Upper lobe of left lung (tissue), 6 donors: ENCODE results near the gene ETS1. TPM values are rescaled to one million over a fixed set of nuclear protein-coding genes. Genes with fewer than 3 reads are reported as not detected.

ENCODE experiments used
- ATAC-seq, 2 donors: fragments of 200-7000 bp; cut with Tn5 transposase; one replicate each; pipeline ENCODE4 v1.9.1; 2022; ENCODE audit warnings: mild to moderate bottlenecking in 2 of 2, moderate library complexity in 2 of 2; ENCODE audit not compliant: low FRiP score in 2 of 2
- DNase-seq, 2 donors: peaks; one replicate each; pipeline ENCODE4 v3.0.0-alpha.2; 2019 to 2020
- H3K27ac ChIP-seq, 4 donors: fragments of 200-600 bp; sonication (generic); one replicate each; pipeline ENCODE4 v1.5.1; 2016 to 2019
- H3K27me3 ChIP-seq, 4 donors: fragments of 200-600 bp; sonication (generic); one replicate each; pipeline ENCODE4 v1.5.1; 2017 to 2019
- H3K36me3 ChIP-seq, 4 donors: fragments of 200-600 bp; sonication (generic); one replicate each; pipeline ENCODE4 v1.5.1; 2016 to 2019
- H3K4me1 ChIP-seq, 4 donors: fragments of 200-600 bp; sonication (generic); one replicate each; pipeline ENCODE4 v1.5.1; 2018 to 2019
- H3K4me3 ChIP-seq, 4 donors: fragments of 200-600 bp; sonication (generic); one replicate each; pipeline ENCODE4 v1.5.1; 2017 to 2019; ENCODE audit warnings: mild to moderate bottlenecking in 2 of 4, moderate library complexity in 1 of 4
- H3K9me3 ChIP-seq, 4 donors: fragments of 200-600 bp; sonication (generic); one replicate each; pipeline ENCODE4 v1.5.1; 2018 to 2019
- EP300 ChIP-seq, 4 donors: sonication (generic); formaldehyde crosslinking; IDR thresholded peaks; one replicate each; pipeline ENCODE4 v1.5.1; 2017; ENCODE audit warnings: antibody characterized with exemption in 4 of 4, control low read depth in 2 of 4
- POLR2A ChIP-seq, 4 donors: fragments of 450-650 bp; IDR thresholded peaks; one replicate each; pipeline ENCODE4 v1.5.1; 2016 to 2017; ENCODE audit warnings: antibody characterized with exemption in 4 of 4, mild to moderate bottlenecking in 2 of 4
- POLR2AphosphoS5 ChIP-seq, 2 donors: sonication (generic); formaldehyde crosslinking; IDR thresholded peaks; one replicate each; pipeline ENCODE4 v1.5.1; 2017; ENCODE audit warnings: antibody characterized with exemption in 2 of 2
- WGBS, 2 donors: methylation state at CpG; one replicate each; pipeline ENCODE4 v1.1.5; 2017 to 2018; 5-methylcytosine and 5-hydroxymethylcytosine counted together
- total RNA-seq, 6 donors: library from RNA; depleted of rRNA in 4 of 6; stranded (reverse); fragments of >200 nt in 4 of 6; gene quantifications; one replicate each; pipeline versions ENCODE4 v1.1.0 to v1.2.1, GENCODE V29; 2016 to 2021
- TF ChIP-seq, protein P1 (sequence below), 6 experiments: fragments of 450-650 bp in 4 of 6; fragments of 200-600 bp in 2 of 6; sonication (generic) in 2 of 6; IDR thresholded peaks; one replicate each; pipeline ENCODE4 v1.5.1; 2016 to 2019; ENCODE audit warnings: antibody characterized with exemption in 6 of 6
- donor health status: DM: no; HTN: no; CAD: no; lungs with moderate emphysema.
- donor health status: DM: no; HTN: yes; CAD: no; lungs with severe emphysema.

ETS1 gene
- total RNA-seq, 6 donors from 2014 or later, result 29.3 to 107 (median 79.0) TPM

DNA sequence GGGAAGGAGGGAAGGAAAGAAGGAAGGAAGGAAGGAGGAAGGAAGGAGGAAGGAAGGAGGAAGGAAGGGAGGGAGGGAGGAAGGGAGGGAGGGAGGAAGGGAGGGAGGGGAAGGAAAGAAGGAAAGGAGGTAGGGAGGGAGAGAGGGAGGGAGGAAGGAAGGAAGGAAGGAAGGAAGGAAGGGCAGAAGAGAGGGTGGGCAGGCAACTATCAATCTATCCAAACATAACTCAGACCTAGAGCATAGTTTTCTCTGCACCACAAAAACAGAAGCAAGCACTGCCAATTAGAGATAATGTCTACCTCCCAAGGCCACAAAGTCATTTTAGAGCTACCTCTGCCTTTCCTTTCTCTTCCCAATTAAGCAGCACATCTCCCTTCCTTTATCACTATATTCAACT lies 109.1 kb downstream of the ETS1 start:
- Histone ChIP-seq H3K27me3 (no peaks in the 10 kb centered on the region), H3K9me3 (no peaks in the 10 kb centered on the region), H3K27ac (peak overlapping the region; percentile 47 to 84 (median 80)), H3K4me3 (no peak overlapping the region), H3K36me3 (peaks cover 5 to 52% (median 16%) of the 10 kb centered on the region in 4 donors), H3K4me1 (peaks cover 85 to 97% (median 94%) of the 10 kb centered on the region in 4 donors)
- TF ChIP-seq POLR2A (IDR thresholded peaks at IDR 0.05) (no peak), POLR2AphosphoS5 (IDR thresholded peaks at IDR 0.05) (no peak), EP300 (IDR thresholded peaks at IDR 0.05) (no peak)
- TF ChIP-seq, protein P1, sequence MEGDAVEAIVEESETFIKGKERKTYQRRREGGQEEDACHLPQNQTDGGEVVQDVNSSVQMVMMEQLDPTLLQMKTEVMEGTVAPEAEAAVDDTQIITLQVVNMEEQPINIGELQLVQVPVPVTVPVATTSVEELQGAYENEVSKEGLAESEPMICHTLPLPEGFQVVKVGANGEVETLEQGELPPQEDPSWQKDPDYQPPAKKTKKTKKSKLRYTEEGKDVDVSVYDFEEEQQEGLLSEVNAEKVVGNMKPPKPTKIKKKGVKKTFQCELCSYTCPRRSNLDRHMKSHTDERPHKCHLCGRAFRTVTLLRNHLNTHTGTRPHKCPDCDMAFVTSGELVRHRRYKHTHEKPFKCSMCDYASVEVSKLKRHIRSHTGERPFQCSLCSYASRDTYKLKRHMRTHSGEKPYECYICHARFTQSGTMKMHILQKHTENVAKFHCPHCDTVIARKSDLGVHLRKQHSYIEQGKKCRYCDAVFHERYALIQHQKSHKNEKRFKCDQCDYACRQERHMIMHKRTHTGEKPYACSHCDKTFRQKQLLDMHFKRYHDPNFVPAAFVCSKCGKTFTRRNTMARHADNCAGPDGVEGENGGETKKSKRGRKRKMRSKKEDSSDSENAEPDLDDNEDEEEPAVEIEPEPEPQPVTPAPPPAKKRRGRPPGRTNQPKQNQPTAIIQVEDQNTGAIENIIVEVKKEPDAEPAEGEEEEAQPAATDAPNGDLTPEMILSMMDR (IDR thresholded peaks at IDR 0.05), result no peak
- no peak for DNase-seq
- no peak for ATAC-seq

DNA sequence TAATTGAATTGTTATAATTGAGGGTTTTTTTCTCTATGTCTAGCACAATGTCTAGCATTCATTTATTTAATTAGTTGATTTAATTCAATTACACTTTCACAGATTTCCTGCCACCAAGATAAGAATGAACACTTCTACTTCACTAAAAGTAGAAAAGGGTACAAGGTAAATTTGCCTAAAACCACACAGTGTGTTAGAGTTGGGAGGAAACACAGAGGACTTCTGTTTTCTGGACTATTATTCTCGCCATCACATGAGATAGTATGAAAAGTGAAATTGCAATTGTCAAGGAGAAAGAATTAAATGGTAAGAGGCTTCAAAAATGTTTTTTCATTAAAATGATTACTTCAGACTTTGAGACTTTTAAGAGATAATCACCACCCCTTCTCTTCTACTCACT lies 109.5 kb downstream of the ETS1 start:
- Histone ChIP-seq H3K4me3 (no peak overlapping the region), H3K27me3 (no peaks in the 10 kb centered on the region), H3K36me3 (peaks cover 5 to 56% (median 15%) of the 10 kb centered on the region in 4 donors), H3K4me1 (peaks cover 85 to 97% (median 94%) of the 10 kb centered on the region in 4 donors), H3K27ac (peak overlapping the region in 3 of 4 donors; percentile 80 to 84 (median 81)), H3K9me3 (no peaks in the 10 kb centered on the region)
- no peak for ATAC-seq
- DNase-seq, result no peak
- TF ChIP-seq EP300 (IDR thresholded peaks at IDR 0.05) (no peak), POLR2A (IDR thresholded peaks at IDR 0.05) (no peak), POLR2AphosphoS5 (IDR thresholded peaks at IDR 0.05) (no peak)
- TF ChIP-seq, protein P1 (IDR thresholded peaks at IDR 0.05), result no peak
- WGBS, 2 donors, result 83 to 88% methylated on average over 1 of the region's 1 CpG

DNA sequence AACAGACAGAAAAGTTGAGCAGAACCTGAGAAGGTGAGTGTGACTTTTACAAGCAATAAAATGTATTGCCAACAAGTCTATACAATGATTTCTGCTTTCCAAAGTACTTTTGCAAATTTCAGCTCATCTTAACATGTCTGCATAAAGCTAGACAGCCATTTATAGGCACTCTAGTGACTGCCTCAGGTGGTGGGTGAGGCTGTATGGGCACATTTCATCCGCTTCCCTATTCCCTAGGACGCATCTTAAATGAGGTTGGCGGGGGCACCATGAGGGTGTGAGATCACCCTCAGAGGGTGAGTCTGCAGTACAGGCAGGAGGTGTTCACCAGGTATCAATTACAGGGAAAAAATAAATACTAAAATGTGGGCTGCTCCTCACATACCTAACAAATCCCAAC lies 110.1 kb downstream of the ETS1 start:
- Histone ChIP-seq H3K9me3 (no peaks in the 10 kb centered on the region), H3K27ac (peak overlapping the region; percentile 7 to 84 (median 66)), H3K4me3 (no peak overlapping the region), H3K36me3 (peaks cover 5 to 61% (median 14%) of the 10 kb centered on the region in 4 donors), H3K27me3 (no peaks in the 10 kb centered on the region), H3K4me1 (peaks cover 85 to 97% (median 95%) of the 10 kb centered on the region in 4 donors)
- 90 to 93% methylated on average over 3 of the region's 3 CpGs for WGBS, 2 donors
- DNase-seq, result no peak
- TF ChIP-seq EP300 (IDR thresholded peaks at IDR 0.05) (no peak), POLR2AphosphoS5 (IDR thresholded peaks at IDR 0.05) (no peak), POLR2A (IDR thresholded peaks at IDR 0.05) (no peak)
- TF ChIP-seq, protein P1 (IDR thresholded peaks at IDR 0.05), result no peak
- no peak for ATAC-seq

DNA sequence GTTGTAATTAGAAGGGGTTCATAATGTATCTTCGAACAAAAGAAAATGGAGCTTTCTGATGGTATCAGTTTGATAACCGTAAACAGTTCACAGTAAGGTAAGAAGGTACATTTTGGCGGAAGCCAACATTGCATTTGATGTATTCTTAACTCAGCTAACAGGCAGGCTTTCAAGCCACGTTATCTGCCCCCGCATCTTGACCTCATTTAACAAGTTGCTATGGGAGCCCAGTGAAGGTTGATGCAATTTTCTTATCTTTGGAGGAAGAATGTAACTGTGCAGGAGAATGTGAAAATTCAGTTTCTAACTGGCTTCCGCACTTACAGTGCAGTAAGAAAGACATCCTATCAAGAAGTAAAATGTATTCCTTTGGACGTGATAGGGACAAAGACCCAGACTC lies 110.6 kb downstream of the ETS1 start:
- Histone ChIP-seq H3K4me1 (peaks cover 85 to 97% (median 94%) of the 10 kb centered on the region in 4 donors), H3K9me3 (no peaks in the 10 kb centered on the region), H3K36me3 (peaks cover 5 to 63% (median 14%) of the 10 kb centered on the region in 4 donors), H3K27me3 (no peaks in the 10 kb centered on the region), H3K27ac (peak overlapping the region; percentile 7 to 84 (median 74)), H3K4me3 (no peak overlapping the region)
- TF ChIP-seq, protein P1 (IDR thresholded peaks at IDR 0.05), result no peak
- TF ChIP-seq POLR2AphosphoS5 (IDR thresholded peaks at IDR 0.05), result peak in 1 of 2 donors; percentile 42
- TF ChIP-seq POLR2A (IDR thresholded peaks at IDR 0.05), result no peak
- peak in 1 of 4 donors; percentile 50 for TF ChIP-seq EP300 (IDR thresholded peaks at IDR 0.05)
- peak; percentile 47 to 67 for ATAC-seq
- DNase-seq, result peak in 1 of 2 donors; percentile 78
- WGBS, 2 donors, result 36 to 50% methylated on average over 7 of the region's 7 CpGs

DNA sequence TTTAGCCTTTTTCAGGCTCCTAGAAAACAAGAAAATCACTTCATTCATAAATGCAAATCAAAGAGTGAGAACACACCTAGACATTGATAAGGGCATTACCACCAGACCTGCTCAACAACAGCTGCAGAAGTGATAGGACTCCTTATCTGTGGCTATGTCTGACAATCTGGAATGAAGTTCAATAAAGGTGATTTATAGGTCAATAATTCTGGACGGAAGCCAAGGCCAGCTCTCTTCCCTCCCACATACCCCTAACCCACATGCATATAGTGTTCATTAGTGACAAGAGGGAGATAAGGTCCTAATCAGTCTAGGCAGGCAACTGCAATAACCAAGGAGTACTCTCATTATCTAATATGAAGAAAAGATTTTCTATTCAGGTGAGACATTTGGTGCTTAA lies 111.3 kb downstream of the ETS1 start:
- Histone ChIP-seq H3K36me3 (peaks cover 5 to 62% (median 14%) of the 10 kb centered on the region in 4 donors), H3K4me3 (no peak overlapping the region), H3K9me3 (no peaks in the 10 kb centered on the region), H3K27me3 (no peaks in the 10 kb centered on the region), H3K4me1 (peaks cover 85 to 99% (median 89%) of the 10 kb centered on the region in 4 donors), H3K27ac (peak overlapping the region; percentile 7 to 80 (median 72))
- 45 to 50% methylated on average over 1 of the region's 1 CpG for WGBS, 2 donors
- DNase-seq (no peak), ATAC-seq (no peak)
- TF ChIP-seq POLR2A (IDR thresholded peaks at IDR 0.05) (no peak), EP300 (IDR thresholded peaks at IDR 0.05) (no peak), POLR2AphosphoS5 (IDR thresholded peaks at IDR 0.05) (no peak)
